ENCODE measurements around the gene PDIA2. TPM values are rescaled to one million over a fixed set of nuclear protein-coding genes. Genes with fewer than 3 reads are reported as not detected.
"Not testable (repeated sequence)": the region's sequence is repeated elsewhere in the genome, so short reads cannot be mapped to it uniquely, and the experiment has no call there.

PDIA2 gene
- total RNA-seq, 2 experiments from 2014 or later, result not detected

DNA sequence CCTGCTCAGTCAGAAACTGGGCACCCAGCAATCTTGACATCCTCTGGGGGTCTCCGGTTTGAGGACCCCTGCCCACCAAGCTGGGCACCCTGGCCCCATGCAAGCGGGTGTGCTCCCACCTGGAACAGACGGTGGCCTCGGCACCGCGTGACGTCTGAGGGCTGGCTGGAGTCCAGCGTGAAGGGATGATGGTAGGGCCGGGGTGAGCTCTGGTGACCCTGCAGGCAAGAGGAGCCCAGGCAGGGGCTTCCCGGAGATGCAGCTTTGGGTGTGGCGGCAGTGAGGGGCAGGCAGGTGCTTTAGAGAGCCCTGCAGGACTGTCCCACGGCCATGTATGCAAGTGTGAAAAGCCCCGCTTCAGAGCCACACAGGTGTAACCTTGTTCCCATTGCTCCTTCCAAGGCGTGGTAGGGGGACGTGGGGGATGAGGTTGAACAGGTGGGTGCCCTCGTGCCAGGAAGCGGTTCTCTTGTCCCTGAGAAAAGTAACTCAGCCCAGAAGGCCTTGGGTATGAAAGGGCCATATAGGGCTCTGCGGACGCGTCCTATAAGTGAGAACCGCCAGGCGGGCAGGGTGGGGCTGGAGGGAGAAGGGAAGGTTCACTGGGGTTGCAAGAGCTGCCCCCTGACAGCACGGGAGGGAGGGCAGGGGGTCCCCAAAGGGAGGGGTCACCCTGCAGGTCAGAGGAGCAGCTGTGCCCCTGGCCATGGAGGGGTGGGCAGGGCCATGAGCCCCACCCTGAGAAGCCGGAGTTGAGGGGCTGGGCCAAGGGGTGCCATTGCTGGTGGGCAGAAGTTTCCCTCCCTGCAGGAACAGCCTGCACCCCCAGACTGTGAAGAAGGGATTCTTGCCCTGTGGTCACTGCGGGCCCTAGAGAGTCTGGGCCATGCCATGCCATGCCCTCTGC lies 16.5 kb upstream of the PDIA2 start:
- ATAC-seq (ENCODE audit: poor library complexity), result no peak
- POLR2A ChIA-PET, result no interaction called here
- Histone ChIP-seq H3K27me3 (ENCODE audit: control insufficient read depth in 1 of 2, insufficient read depth in 2 of 2, low read length in 2 of 2) (no peaks in the 10 kb centered on the region), H3K27ac (ENCODE audit: low read depth in 1 of 2, low read length in 2 of 2) (no peak overlapping the region), H3K4me1 (ENCODE audit: insufficient read depth, low read length) (peaks cover 7% of the 10 kb centered on the region), H3K4me3 (ENCODE audit: low read length) (no peak overlapping the region), H3K9me3 (ENCODE audit: control insufficient read depth in 1 of 2, insufficient read depth in 1 of 2, low read length in 2 of 2) (peaks cover 0 to 3% of the 10 kb centered on the region in 2 experiments), H3K36me3 (ENCODE audit: insufficient read depth, low read length) (peaks cover 18% of the 10 kb centered on the region)
- DNase-seq, result peak in 1 of 14 experiments; percentile 17
- no peak overlapping the region for H3K4me3 Mint-ChIP-seq
- no peak overlapping the region for H3K27ac Mint-ChIP-seq
- H3K36me3 Mint-ChIP-seq (ENCODE audit: low read depth), result peaks cover 17% of the 10 kb centered on the region
- no peaks in the 10 kb centered on the region for H3K9me3 Mint-ChIP-seq
- H3K27me3 Mint-ChIP-seq, result no peaks in the 10 kb centered on the region
- H3K4me1 Mint-ChIP-seq (ENCODE audit: low read depth), result no peaks in the 10 kb centered on the region
- CTCF ChIA-PET, result no interaction called here
- TF ChIP-seq, protein P1, sequence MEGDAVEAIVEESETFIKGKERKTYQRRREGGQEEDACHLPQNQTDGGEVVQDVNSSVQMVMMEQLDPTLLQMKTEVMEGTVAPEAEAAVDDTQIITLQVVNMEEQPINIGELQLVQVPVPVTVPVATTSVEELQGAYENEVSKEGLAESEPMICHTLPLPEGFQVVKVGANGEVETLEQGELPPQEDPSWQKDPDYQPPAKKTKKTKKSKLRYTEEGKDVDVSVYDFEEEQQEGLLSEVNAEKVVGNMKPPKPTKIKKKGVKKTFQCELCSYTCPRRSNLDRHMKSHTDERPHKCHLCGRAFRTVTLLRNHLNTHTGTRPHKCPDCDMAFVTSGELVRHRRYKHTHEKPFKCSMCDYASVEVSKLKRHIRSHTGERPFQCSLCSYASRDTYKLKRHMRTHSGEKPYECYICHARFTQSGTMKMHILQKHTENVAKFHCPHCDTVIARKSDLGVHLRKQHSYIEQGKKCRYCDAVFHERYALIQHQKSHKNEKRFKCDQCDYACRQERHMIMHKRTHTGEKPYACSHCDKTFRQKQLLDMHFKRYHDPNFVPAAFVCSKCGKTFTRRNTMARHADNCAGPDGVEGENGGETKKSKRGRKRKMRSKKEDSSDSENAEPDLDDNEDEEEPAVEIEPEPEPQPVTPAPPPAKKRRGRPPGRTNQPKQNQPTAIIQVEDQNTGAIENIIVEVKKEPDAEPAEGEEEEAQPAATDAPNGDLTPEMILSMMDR (IDR thresholded peaks at IDR 0.05), result no peak
- intact Hi-C loops (cut with DNase I, micrococcal nuclease), result no loop called here

DNA sequence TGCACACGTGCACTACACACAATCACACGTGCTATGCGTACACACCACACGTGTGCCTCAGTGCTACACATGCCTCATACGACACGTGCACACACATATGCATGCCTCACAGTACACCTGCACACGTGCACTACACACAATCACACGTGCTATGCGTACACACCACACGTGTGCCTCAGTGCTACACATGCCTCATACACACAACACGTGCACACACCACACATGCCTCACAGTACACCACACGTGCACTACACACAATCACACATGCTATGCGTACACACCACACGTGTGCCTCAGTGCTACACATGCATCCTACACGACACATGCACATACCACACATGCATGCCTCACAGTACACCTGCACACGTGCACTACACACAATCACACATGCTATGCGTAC lies 15.4 kb upstream of the PDIA2 start:
- DNase-seq; H3K27me3 Mint-ChIP-seq; POLR2A ChIA-PET; H3K4me1 ChIP-seq (ENCODE audit: insufficient read depth, low read length); H3K4me3 Mint-ChIP-seq; intact Hi-C loops (cut with DNase I, micrococcal nuclease); H3K4me1 Mint-ChIP-seq (ENCODE audit: low read depth); H3K27ac ChIP-seq (ENCODE audit: low read depth in 1 of 2, low read length in 2 of 2); H3K4me3 ChIP-seq (ENCODE audit: low read length); H3K36me3 Mint-ChIP-seq (ENCODE audit: low read depth); H3K9me3 ChIP-seq (ENCODE audit: control insufficient read depth in 1 of 2, insufficient read depth in 1 of 2, low read length in 2 of 2); H3K9me3 Mint-ChIP-seq; H3K27me3 ChIP-seq (ENCODE audit: control insufficient read depth in 1 of 2, insufficient read depth in 2 of 2, low read length in 2 of 2); H3K27ac Mint-ChIP-seq; ATAC-seq (ENCODE audit: poor library complexity); CTCF ChIA-PET: not testable (repeated sequence)
- peaks cover 13% of the 10 kb centered on the region for H3K36me3 ChIP-seq (ENCODE audit: insufficient read depth, low read length)

DNA sequence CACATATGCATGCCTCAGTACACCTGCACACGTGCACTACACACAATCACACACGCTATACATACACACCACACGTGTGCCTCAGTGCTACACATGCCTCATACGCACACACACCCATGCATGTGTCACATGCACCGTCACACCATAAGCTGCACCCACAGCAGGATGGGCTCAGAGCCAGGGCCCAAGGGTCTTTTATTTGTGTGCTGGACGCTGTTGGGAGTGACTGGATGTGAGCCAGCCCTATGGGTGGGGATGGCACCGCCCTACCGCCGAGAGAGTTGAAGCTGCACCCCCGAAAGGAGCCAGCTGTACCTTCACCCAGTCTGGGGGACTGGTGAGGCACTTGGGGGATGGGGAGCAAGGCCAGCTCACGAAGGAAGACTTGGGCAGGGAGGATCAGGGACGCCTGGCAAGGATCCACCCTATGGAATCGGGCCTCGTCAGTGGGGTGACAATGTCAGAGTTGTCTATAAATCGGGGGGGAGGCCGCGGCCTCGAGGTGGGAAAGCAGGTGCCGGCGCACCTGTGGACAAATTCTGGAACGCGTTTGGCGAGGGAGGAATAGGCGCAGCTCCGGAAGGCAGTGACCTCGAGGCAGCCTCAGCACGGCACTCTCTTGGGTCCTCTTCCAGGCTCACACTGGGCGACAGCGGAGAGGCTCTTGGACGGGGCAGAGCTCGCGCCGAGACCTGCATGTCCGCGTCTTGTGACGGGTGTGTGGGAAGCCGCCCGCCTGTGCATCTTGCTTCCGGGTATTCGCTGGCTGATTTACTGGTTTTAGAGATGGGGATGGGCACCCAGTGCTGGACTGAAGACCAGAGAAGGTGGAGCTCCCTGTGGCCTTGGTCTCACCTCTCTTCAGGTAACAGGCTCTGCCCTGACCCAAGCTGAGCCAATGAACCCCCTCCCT lies 14.6 kb upstream of the PDIA2 start:
- ATAC-seq (ENCODE audit: poor library complexity), result no peak
- CTCF ChIA-PET, result no interaction called here
- H3K27ac Mint-ChIP-seq, result no peak overlapping the region

More for the DNA sequence above, 14.6 kb upstream of the PDIA2 start:
- no peak for DNase-seq
- TF ChIP-seq, protein P1 (IDR thresholded peaks at IDR 0.05), result no peak
- H3K4me3 ChIP-seq (ENCODE audit: low read length), result no peak overlapping the region
- peaks cover 7% of the 10 kb centered on the region for H3K4me1 ChIP-seq (ENCODE audit: insufficient read depth, low read length)
- Mint-ChIP-seq H3K27me3 (peaks cover 5% of the 10 kb centered on the region), H3K4me1 (ENCODE audit: low read depth) (no peaks in the 10 kb centered on the region), H3K4me3 (no peak overlapping the region), H3K9me3 (no peaks in the 10 kb centered on the region), H3K36me3 (ENCODE audit: low read depth) (peaks cover 7% of the 10 kb centered on the region)
- peaks cover 9% of the 10 kb centered on the region for H3K36me3 ChIP-seq (ENCODE audit: insufficient read depth, low read length)
- H3K9me3 ChIP-seq (ENCODE audit: control insufficient read depth in 1 of 2, insufficient read depth in 1 of 2, low read length in 2 of 2), result peaks cover 0 to 3% of the 10 kb centered on the region in 2 experiments
- intact Hi-C loops (cut with DNase I, micrococcal nuclease), result no loop called here
- POLR2A ChIA-PET, result interaction anchor here (0.8 kb wide), 1 partner anchor 259 kb away, joined by 3 read pairs; no protein-coding TSS in a partner anchor
- no peak overlapping the region for H3K27ac ChIP-seq (ENCODE audit: low read depth in 1 of 2, low read length in 2 of 2)
- H3K27me3 ChIP-seq (ENCODE audit: control insufficient read depth in 1 of 2, insufficient read depth in 2 of 2, low read length in 2 of 2), result no peaks in the 10 kb centered on the region

Measured in CD4-positive, alpha-beta T cell (primary cell).